Smooth muscle cell (in vitro differentiated cells): ENCODE data around the gene CSMD2. TPM values are rescaled to one million over a fixed set of nuclear protein-coding genes. Genes with fewer than 3 reads are reported as not detected.

Experiments used
- DNase-seq: peaks from one replicate; lab custom pipeline; 2025; ENCODE audit not compliant: unreplicated experiment; lab: John Stamatoyannopoulos, UW
- H2AFZ ChIP-seq: fragments of 200-600 bp; sonication (generic); 2 replicates; pipeline ENCODE4 v1.6.0; 2016; ENCODE audit warnings: antibody characterized with exemption, low read depth, mild to moderate bottlenecking
- H3F3A ChIP-seq: fragments of 200-600 bp; sonication (generic); 2 replicates; pipeline ENCODE4 v1.6.0; 2017; ENCODE audit warnings: antibody characterized with exemption, low read depth
- H3K27ac ChIP-seq: fragments of 200-600 bp; sonication (generic); 2 replicates; pipeline ENCODE4 v1.5.1; 2016; ENCODE audit warnings: low read depth, mild to moderate bottlenecking
- H3K27me3 ChIP-seq: fragments of 200-600 bp; sonication (generic); 2 replicates; pipeline ENCODE4 v1.6.1; 2016; ENCODE audit warnings: low read depth, mild to moderate bottlenecking
- H3K36me3 ChIP-seq: fragments of 200-600 bp; sonication (generic); 2 replicates; pipeline ENCODE4 v1.5.1; 2016; ENCODE audit warnings: low read depth
- H3K4me1 ChIP-seq: fragments of 200-600 bp; sonication (generic); 2 replicates; pipeline ENCODE4 v1.5.1; 2016; ENCODE audit warnings: low read depth
- H3K4me2 ChIP-seq: fragments of 200-600 bp; sonication (generic); 2 replicates; pipeline ENCODE4 v1.6.0; 2016; ENCODE audit warnings: mild to moderate bottlenecking
- H3K4me3 ChIP-seq: fragments of 200-600 bp; sonication (generic); 2 replicates; pipeline ENCODE4 v1.5.1; 2016; ENCODE audit warnings: mild to moderate bottlenecking
- H3K79me2 ChIP-seq: fragments of 200-600 bp; sonication (generic); 2 replicates; pipeline ENCODE4 v1.6.0; 2016; ENCODE audit warnings: low read depth, mild to moderate bottlenecking
- H3K9ac ChIP-seq: fragments of 200-600 bp; sonication (generic); 2 replicates; pipeline ENCODE4 v1.6.0; 2016; ENCODE audit warnings: low read depth
- H3K9me3 ChIP-seq: fragments of 200-600 bp; sonication (generic); replicated peaks from 2 replicates; pipeline ENCODE4 v1.5.1; 2016; ENCODE audit warnings: low read depth
- H4K20me1 ChIP-seq: fragments of 200-600 bp; sonication (generic); 2 replicates; pipeline ENCODE4 v1.6.0; 2016; ENCODE audit warnings: low read depth
- WGBS: methylation state at CpG from one replicate; pipeline ENCODE4 v1.1.7; 2016; ENCODE audit warnings: low lambda C conversion rate; 5-methylcytosine and 5-hydroxymethylcytosine counted together
- polyA plus RNA-seq: library from polyadenylated mRNA; unstranded; fragments of >200 nt; fragmentation: Nextera tagmentation; extraction: Ambion mirVana; gene quantifications from 2 replicates; pipeline ENCODE4 v1.2.1, GENCODE V29; 2016
- total RNA-seq: library from RNA; depleted of rRNA; stranded (reverse); fragments of >200 nt; gene quantifications from 2 replicates; pipeline ENCODE4 v1.2.3, GENCODE V29; 2014
- TF ChIP-seq, protein P1 (sequence below): fragments of 200-600 bp; sonication (generic); IDR thresholded peaks from 2 replicates; pipeline ENCODE4 v1.5.1; 2017; ENCODE audit warnings: borderline replicate concordance, mild to moderate bottlenecking, antibody characterized with exemption; ENCODE audit not compliant: insufficient read depth, poor library complexity, severe bottlenecking

CSMD2 gene
- total and polyA plus RNA-seq, 2 experiments from 2014 or later = 0.65 to 1.8 TPM

DNA sequence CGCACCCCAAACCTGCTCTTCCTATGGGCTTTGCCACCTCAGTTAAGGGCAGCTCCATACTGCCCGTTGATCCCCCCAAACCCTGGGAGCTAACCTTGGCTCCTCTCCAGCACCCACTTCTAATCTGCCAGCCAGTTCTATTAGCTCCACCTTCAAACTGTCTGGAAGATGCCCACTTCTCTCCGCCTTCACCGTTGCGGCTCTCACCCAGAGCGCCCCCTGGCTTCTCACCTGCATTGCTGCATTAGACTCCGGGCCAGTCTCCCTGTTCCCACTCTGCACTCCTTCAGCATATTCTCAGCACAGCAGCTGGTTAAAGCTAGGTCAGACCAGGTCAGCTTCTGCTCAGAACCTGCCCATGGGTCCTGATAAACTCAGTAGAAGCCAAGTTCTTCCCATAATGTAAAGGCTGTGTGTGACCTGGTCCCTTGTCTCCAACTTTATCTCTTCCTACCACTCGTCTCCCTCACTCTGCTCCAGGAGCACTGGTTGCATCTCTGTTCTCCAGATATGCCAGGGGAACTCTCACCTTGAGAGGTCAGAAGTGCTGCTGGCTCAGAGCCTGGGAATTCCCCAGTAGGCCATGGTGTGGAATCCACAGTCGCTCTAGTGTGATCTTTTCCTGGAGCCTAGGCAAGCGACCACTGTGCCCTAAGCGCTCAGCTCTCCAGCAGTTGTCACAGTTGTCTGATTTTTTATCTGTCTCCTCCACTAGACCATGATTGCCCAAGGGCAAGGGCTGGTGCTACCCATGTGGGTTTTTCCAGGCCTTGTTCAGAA, 150.9 kb downstream of the CSMD2 start:
- H3K9me3 ChIP-seq = no peaks in the 10 kb centered on the region
- 53% methylated on average over 11 of the region's 11 CpGs for WGBS
- H2AFZ ChIP-seq = no peak overlapping the region
- H3K27me3 ChIP-seq = peaks cover 17% of the 10 kb centered on the region
- no peak overlapping the region for H3K9ac ChIP-seq
- H3K4me3 ChIP-seq = no peak overlapping the region
- H3K4me2 ChIP-seq = no peak overlapping the region
- no peaks in the 10 kb centered on the region for H4K20me1 ChIP-seq
- H3K79me2 ChIP-seq = no peaks in the 10 kb centered on the region
- TF ChIP-seq, protein P1, sequence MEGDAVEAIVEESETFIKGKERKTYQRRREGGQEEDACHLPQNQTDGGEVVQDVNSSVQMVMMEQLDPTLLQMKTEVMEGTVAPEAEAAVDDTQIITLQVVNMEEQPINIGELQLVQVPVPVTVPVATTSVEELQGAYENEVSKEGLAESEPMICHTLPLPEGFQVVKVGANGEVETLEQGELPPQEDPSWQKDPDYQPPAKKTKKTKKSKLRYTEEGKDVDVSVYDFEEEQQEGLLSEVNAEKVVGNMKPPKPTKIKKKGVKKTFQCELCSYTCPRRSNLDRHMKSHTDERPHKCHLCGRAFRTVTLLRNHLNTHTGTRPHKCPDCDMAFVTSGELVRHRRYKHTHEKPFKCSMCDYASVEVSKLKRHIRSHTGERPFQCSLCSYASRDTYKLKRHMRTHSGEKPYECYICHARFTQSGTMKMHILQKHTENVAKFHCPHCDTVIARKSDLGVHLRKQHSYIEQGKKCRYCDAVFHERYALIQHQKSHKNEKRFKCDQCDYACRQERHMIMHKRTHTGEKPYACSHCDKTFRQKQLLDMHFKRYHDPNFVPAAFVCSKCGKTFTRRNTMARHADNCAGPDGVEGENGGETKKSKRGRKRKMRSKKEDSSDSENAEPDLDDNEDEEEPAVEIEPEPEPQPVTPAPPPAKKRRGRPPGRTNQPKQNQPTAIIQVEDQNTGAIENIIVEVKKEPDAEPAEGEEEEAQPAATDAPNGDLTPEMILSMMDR = peak; percentile 51
- no peaks in the 10 kb centered on the region for H3K4me1 ChIP-seq
- DNase-seq = no peak
- H3K27ac ChIP-seq = no peak overlapping the region
- H3K36me3 ChIP-seq = no peaks in the 10 kb centered on the region
- no peaks in the 10 kb centered on the region for H3F3A ChIP-seq

DNA sequence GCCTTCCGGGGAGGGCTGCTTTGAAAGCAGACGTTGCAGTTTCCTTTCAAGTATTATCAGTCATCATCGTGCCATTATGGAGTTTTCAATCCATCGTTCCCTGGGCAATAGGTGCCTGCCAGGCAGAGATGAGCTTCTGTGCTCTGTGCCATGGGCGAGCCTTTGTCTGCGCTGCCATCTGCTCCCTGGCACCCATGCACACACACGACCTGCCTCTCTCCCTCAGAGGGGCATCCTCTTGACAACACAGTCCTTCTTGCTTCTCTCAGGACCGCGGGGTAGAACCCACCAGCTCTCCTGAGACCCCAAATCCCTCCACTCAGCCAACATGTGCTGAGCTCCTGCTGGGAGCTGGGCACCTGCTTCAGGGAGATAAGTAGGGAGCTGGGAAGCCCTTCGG, 151.9 kb downstream of the CSMD2 start:
- TF ChIP-seq, protein P1 = no peak
- Histone ChIP-seq H3K36me3 (no peaks in the 10 kb centered on the region), H3K27me3 (peaks cover 21% of the 10 kb centered on the region), H3K27ac (no peak overlapping the region), H3F3A (no peaks in the 10 kb centered on the region), H2AFZ (no peak overlapping the region), H3K4me1 (no peaks in the 10 kb centered on the region), H3K9me3 (no peaks in the 10 kb centered on the region), H3K4me3 (no peak overlapping the region), H3K9ac (no peak overlapping the region), H3K4me2 (no peak overlapping the region), H3K79me2 (no peaks in the 10 kb centered on the region), H4K20me1 (no peaks in the 10 kb centered on the region)
- DNase-seq = no peak
- 86% methylated on average over 10 of the region's 10 CpGs for WGBS

DNA sequence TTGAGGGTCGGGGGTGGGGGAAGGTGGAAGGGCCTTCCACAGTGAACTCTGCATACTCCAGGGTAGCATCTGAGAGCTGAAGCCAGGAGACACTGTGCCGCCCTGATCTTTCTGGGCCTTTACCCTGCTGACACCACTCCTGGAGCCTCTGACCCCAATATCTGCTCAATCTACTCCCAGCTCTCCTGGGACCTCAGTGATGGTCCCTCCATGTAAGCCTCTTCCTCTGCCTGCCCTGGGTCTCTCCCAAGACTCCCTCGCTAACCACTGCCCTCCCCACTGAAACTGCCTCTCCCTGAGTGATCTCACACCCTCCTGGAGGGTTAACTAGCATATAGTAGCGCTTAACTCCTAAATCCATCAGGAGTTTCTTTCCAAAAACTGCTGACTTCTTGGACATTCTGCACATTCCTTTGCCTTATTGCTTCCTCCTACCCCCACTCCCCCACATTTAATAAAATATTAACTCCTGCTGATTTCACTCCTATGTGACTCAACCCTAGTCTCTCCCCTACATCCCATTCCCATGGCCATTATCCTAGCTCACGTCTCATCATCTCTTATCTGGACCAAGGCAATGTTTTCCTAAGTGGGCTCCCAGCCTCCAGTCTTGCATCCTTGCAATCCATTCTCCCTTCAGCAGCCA, 155.6 kb downstream of the CSMD2 start:
- H3K36me3 ChIP-seq = no peaks in the 10 kb centered on the region
- no peaks in the 10 kb centered on the region for H3K79me2 ChIP-seq
- peaks cover 20% of the 10 kb centered on the region for H3K27me3 ChIP-seq
- no peak for DNase-seq
- TF ChIP-seq, protein P1 = no peak
- H3K4me1 ChIP-seq = no peaks in the 10 kb centered on the region
- H3K9ac ChIP-seq = no peak overlapping the region
- H3K9me3 ChIP-seq = no peaks in the 10 kb centered on the region
- no peak overlapping the region for H2AFZ ChIP-seq
- H3K4me3 ChIP-seq = no peak overlapping the region
- 59% methylated on average over 5 of the region's 5 CpGs for WGBS
- H3F3A ChIP-seq = no peaks in the 10 kb centered on the region
- H3K4me2 ChIP-seq = no peak overlapping the region
- no peaks in the 10 kb centered on the region for H4K20me1 ChIP-seq
- H3K27ac ChIP-seq = no peak overlapping the region
